NCI-H526 treated with DMSO at 0.1 percent for 48 hours (cell line): ENCODE data around the gene ZC3HAV1.
"Not testable (repeated sequence)": the region's sequence is repeated elsewhere in the genome, so short reads cannot be mapped to it uniquely, and the experiment has no call there.

ENCODE experiments used
- DNase-seq: peaks from one replicate; lab custom pipeline; 2025; lab: John Stamatoyannopoulos, UW

Gene ZC3HAV1

GRCh38 chr7:139049936-139050335, 59.6 kb downstream of the ZC3HAV1 start:
- no peak for DNase-seq

- DNase-seq = no peak
These were observed 60.4 kb downstream of the ZC3HAV1 start for GRCh38 chr7:139049111-139049510.

- DNase-seq = no peak
These were observed 61.5 kb downstream of the ZC3HAV1 start for GRCh38 chr7:139047970-139048369.

- no peak for DNase-seq
These were observed 63.4 kb downstream of the ZC3HAV1 start for GRCh38 chr7:139046143-139046542.

GRCh38 chr7:139044813-139045794, 64.4 kb downstream of the ZC3HAV1 start:
- no peak for DNase-seq

- DNase-seq = no peak
These were observed 65.4 kb downstream of the ZC3HAV1 start for GRCh38 chr7:139043823-139044812.

GRCh38 chr7:139041378-139042085, 68.0 kb downstream of the ZC3HAV1 start:
- no peak for DNase-seq

GRCh38 chr7:139038691-139039090, 70.8 kb downstream of the ZC3HAV1 start:
- DNase-seq = no peak

GRCh38 chr7:139036901-139037300, 72.6 kb downstream of the ZC3HAV1 start:
- DNase-seq = no peak

- DNase-seq = peak; percentile 46
These were observed 73.8 kb downstream of the ZC3HAV1 start, which contains the start of gene ZC3HAV1L for GRCh38 chr7:139035586-139036353. Gene ZC3HAV1L (minus strand): TSS chr7:139036042. CDS start chr7:139036017, 25 bp downstream.

- peak; percentile 36 for DNase-seq
These were observed 74.5 kb downstream of the ZC3HAV1 start for GRCh38 chr7:139034855-139035585.

- no peak for DNase-seq
These were observed 75.2 kb downstream of the ZC3HAV1 start for GRCh38 chr7:139034336-139034735.

GRCh38 chr7:139033346-139034114, 76.0 kb downstream of the ZC3HAV1 start:
- no peak for DNase-seq

- no peak for DNase-seq
These were observed 77.0 kb downstream of the ZC3HAV1 start for GRCh38 chr7:139032473-139032872.

- no peak for DNase-seq
These were observed 80.2 kb downstream of the ZC3HAV1 start for GRCh38 chr7:139029353-139029752.

GRCh38 chr7:139026551-139026950, 83.0 kb downstream of the ZC3HAV1 start:
- no peak for DNase-seq

GRCh38 chr7:139025861-139026260, 83.7 kb downstream of the ZC3HAV1 start:
- not testable (repeated sequence) for DNase-seq

GRCh38 chr7:139023076-139023475, 86.4 kb downstream of the ZC3HAV1 start:
- no peak for DNase-seq

- DNase-seq = no peak
These were observed 87.2 kb downstream of the ZC3HAV1 start for GRCh38 chr7:139022286-139022685.
